VCaP (cell line): ENCODE measurements around the gene KLHL29.

Experiments used
- H3K27ac ChIP-seq: fragments of 450-650 bp; 2 replicates; pipeline ENCODE4 v1.5.1; 2017
- CTCF ChIP-seq: fragments of 450-650 bp; conservative IDR thresholded peaks from 2 replicates; pipeline ENCODE4 v1.5.1; 2017; ENCODE audit warnings: mild to moderate bottlenecking, moderate library complexity

The KLHL29 gene

GRCh38 chr2:23679044-23679443 is 294.1 kb downstream of the KLHL29 start:
- TF ChIP-seq CTCF, result no peak

GRCh38 chr2:23680951-23681350 is 296.0 kb downstream of the KLHL29 start:
- TF ChIP-seq CTCF, result no peak
- H3K27ac ChIP-seq, result no peak overlapping the region

More at GRCh38 chr2:23679044-23679443, 294.1 kb downstream of the KLHL29 start:
- no peak overlapping the region for H3K27ac ChIP-seq

- TF ChIP-seq CTCF, result no peak
- H3K27ac ChIP-seq, result no peak overlapping the region
Measured at GRCh38 chr2:23681356-23682140, 296.6 kb downstream of the KLHL29 start.

GRCh38 chr2:23682481-23682880 is 297.5 kb downstream of the KLHL29 start:
- TF ChIP-seq CTCF, result no peak
- H3K27ac ChIP-seq, result no peak overlapping the region

- no peak overlapping the region for H3K27ac ChIP-seq
- no peak for TF ChIP-seq CTCF
Measured at GRCh38 chr2:23683001-23683400, 298.0 kb downstream of the KLHL29 start.

- no peak overlapping the region for H3K27ac ChIP-seq
- no peak for TF ChIP-seq CTCF
Measured at GRCh38 chr2:23684395-23685176, 299.6 kb downstream of the KLHL29 start.

GRCh38 chr2:23685181-23685580 is 300.2 kb downstream of the KLHL29 start:
- TF ChIP-seq CTCF, result no peak

More at GRCh38 chr2:23685181-23685580, 300.2 kb downstream of the KLHL29 start:
- H3K27ac ChIP-seq, result no peak overlapping the region
